C4-2B (cell line): ENCODE data around the gene IRF8.

Source experiments
- H3K27ac ChIP-seq: fragments of 450-650 bp; 2 replicates; pipeline ENCODE4 v1.5.1; 2017
- ZFX ChIP-seq: fragments of 450-650 bp; IDR thresholded peaks from 2 replicates; pipeline ENCODE4 v1.6.1; 2017
- TF ChIP-seq, protein P1 (sequence below): fragments of 450-650 bp; conservative IDR thresholded peaks from 2 replicates; pipeline ENCODE4 v1.5.1; 2017; ENCODE audit warnings: mild to moderate bottlenecking

IRF8 gene, protein sequence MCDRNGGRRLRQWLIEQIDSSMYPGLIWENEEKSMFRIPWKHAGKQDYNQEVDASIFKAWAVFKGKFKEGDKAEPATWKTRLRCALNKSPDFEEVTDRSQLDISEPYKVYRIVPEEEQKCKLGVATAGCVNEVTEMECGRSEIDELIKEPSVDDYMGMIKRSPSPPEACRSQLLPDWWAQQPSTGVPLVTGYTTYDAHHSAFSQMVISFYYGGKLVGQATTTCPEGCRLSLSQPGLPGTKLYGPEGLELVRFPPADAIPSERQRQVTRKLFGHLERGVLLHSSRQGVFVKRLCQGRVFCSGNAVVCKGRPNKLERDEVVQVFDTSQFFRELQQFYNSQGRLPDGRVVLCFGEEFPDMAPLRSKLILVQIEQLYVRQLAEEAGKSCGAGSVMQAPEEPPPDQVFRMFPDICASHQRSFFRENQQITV

DNA sequence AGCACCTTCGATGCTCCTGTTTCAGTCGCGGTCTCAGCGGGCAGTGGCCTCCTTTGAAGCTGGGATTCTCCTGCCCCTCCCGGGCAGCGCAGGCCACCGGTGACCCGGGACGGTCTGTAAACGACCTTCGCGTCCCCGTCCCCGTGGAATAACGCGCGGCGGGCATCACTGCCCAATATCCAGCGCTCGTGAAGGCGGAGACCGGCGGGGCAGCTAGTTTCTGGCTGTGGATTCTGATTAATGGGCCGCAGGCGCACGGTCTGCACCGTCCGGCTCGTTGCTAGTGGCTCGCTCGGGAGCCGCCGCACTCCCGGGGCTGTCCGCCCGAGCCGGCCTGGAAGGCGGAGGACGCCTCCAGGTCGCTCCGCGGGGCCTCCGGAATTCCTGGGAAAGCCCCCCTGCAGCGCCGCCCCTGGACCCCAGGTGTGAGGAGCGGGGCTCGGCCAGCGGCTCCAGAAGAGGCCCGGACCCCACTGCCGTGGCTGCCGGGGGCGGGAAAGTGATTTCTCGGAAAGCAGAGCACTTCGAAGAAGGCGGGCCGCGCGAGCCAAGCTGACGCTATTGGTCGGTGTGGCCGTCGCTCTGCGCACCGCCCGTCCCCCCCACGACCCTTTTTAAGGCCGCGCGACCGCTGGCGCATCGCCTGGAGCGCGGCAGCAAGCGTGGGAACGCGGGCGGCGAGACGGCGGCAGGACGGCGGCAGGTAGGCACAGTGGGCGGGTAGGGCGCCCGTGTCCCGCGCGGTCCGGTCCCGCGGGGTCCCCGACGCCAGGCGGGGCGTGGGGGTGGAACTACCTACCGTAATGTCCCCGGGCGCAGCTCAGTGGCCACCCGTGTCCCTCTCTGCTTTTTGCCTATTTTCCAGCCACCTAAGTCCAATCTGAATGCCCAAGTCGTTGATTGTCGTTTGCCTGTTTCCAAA, at the start of gene IRF8:
Gene IRF8 (plus strand): TSS at position 642 of the 922 bp plus-strand sequence. CDS start 3,854 bp downstream, outside the sequence.
- no peak within 1 kb of the TSS for H3K27ac ChIP-seq
- TF ChIP-seq, protein P1, sequence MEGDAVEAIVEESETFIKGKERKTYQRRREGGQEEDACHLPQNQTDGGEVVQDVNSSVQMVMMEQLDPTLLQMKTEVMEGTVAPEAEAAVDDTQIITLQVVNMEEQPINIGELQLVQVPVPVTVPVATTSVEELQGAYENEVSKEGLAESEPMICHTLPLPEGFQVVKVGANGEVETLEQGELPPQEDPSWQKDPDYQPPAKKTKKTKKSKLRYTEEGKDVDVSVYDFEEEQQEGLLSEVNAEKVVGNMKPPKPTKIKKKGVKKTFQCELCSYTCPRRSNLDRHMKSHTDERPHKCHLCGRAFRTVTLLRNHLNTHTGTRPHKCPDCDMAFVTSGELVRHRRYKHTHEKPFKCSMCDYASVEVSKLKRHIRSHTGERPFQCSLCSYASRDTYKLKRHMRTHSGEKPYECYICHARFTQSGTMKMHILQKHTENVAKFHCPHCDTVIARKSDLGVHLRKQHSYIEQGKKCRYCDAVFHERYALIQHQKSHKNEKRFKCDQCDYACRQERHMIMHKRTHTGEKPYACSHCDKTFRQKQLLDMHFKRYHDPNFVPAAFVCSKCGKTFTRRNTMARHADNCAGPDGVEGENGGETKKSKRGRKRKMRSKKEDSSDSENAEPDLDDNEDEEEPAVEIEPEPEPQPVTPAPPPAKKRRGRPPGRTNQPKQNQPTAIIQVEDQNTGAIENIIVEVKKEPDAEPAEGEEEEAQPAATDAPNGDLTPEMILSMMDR: no peak
- TF ChIP-seq ZFX: no peak

DNA sequence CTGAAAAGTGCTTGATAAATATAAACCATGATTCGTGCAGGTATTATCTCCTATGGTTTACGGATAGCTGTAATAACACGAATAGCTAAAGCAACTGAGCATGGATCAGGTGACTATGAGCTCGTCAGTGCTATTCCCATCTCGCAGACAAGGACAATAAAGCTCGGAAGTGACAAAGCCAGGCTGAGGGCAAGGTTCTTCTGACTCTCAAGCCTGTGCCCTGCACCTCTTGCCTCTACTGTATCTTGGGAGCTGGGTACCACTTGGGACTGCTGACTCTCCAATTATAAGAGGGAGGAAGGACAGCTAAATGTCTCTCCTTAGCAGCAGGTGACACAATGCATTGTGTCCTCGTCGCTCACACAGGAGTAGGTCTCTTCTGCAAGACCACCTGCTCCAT, 49.6 kb upstream of the IRF8 start:
- TF ChIP-seq, protein P1: no peak
- TF ChIP-seq ZFX: no peak

DNA sequence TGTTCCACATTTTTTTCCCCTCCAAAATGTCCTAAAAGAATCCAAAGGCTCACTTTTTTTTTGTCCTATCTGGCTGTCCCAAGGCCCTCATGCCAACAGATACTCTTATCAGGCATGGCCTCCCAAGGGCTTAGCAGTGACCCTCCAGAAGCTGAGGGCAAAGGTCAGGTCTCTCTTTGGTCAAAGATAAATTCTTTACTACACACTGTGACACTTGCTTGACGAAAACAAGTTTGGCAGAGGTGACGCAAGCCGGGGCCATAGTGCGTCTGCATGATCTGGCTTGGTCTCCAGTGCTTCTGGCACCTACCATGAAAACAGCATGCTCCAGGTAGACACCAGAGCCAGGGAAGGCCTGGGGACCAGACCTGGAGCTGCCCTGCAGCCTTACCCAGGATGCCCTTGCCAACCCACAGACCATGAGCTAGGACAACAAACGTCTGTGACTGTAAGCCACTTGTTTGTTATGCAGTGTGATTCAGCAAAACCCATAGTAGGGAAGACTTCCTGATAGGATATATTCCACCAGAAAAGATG, 48.5 kb upstream of the IRF8 start:
- TF ChIP-seq ZFX: no peak
- TF ChIP-seq, protein P1: no peak
- no peak overlapping the region for H3K27ac ChIP-seq

More for the DNA sequence above, 49.6 kb upstream of the IRF8 start:
- H3K27ac ChIP-seq: no peak overlapping the region

DNA sequence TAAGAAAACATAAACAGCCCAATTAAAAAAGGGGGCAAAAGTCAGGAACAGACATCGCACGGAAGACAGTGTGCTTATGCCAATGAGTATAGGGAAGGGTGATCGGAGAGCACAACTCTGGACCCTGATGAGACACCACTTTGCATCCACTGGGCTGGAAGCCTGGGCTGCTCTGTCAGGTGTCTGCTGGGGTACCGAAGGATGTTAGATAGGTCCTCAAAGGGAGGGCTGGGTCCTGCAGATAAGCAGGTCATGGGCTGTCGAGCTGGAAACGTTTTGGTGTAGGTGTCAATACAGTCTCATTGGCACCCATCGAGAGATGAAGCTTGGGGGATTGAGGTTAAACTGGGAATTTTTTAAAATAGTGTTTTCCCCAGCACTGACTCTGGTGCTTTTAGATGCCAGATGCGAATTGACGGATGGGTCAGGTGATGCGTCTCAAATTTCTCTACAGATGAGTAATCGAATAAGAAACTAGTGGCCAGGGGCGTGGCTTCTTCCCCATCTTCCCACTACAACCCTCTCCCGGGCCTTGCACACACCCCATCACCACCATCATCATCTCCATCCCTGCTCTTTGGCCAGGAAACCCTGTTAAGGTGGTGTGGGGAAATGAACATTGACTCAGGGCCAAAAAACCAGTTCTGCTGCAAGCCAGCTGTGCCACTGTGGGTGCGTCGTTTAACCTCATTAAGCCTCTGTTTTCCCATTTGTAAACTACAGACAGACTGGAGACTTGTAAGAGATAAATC, 47.8 kb upstream of the IRF8 start:
- TF ChIP-seq, protein P1: no peak
- TF ChIP-seq ZFX: no peak
- no peak overlapping the region for H3K27ac ChIP-seq

DNA sequence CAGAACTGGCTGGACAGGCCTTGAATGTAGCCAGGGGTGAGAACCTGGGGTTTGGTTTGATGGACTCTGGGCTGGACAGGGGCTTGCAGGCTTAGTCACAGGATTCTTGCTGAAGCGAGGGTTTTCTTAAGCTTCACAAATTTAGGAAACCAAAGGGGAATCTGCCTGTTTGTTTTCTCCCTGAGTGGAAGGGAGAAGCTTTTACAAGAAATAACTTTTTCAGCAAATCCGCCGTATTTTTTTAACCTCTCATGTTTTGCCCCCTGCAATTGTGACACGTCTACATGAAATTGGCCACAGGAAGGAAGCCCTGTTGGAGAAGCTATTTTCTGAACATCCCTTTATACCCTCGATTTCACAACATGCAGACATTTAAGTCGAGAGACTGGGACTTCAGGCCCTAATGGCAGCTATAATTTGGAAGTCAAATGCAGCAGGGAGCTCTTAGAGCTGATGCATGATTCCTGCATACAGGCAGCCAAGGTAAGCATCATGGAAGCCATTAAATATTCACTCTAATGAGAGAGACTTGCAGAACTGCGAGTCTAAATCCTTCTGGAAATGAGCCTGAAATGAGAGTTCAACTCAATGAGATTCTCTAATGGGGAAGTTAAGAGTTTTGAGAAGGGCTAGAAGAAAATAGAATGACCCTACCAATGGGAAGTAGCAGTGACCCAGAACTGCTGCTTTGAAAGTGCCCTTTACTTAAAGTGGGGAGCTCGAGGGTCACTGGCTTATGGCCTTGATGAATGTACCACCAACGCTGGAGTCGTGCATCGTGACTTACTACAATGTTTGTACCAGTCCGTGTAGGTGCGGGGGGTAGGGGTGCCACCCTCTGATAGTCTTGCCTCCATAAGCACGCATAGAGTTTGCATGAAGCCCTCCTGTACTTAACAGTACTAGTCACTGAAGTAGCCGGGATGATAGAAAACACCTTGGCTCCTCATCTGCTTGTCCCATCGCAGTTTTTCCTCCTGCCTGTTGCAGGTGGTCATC, 45.1 kb upstream of the IRF8 start:
- no peak overlapping the region for H3K27ac ChIP-seq
- TF ChIP-seq, protein P1: no peak
- TF ChIP-seq ZFX: no peak

DNA sequence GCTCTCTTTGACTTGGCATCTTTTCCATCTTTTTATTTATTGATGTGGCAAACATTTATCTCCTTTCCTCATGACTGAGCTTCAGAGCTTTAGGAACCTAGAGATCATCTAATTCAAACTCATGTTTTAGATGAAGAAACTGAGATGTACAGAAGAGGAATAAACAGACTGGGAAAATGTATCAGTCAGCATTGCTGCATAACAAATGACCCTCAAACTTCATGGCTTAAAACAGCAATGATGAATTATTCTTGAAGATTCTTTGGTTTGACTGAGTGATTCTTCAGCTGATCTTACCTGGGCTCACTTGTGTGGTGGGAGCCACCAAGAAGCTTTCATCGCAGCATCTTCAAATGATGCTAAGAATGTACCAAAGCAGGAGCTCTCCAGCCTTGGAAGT, 44.0 kb upstream of the IRF8 start:
- TF ChIP-seq ZFX: no peak
- TF ChIP-seq, protein P1: no peak
- H3K27ac ChIP-seq: no peak overlapping the region
